ENCODE data around the gene RAD52. TPM values are rescaled to one million over a fixed set of nuclear protein-coding genes. Genes with fewer than 3 reads are reported as not detected.
"Not testable (repeated sequence)": the region's sequence is repeated elsewhere in the genome, so short reads cannot be mapped to it uniquely, and the experiment has no call there.

The RAD52 gene
- polyA plus RNA-seq, 2 donors = 3.5 to 11.8 TPM

DNA sequence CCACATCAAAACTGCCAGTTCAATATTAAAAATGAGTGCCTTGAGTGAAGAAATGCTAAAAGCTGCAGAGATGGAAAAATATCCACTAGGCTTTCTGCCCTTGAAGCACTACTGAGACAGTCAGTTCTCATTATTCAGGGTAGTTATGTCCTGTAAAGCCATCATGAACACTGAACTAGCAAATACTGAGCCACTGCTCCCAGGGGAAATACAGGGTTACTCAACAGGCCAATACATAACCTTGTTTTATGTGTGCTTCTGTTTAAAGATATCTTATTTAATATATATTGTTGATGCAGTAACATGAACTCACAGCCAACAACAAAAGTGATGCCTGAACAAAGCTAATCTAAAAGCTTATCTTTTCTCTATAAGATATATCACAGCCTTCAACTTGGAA lies 3.3 kb downstream of the RAD52 start:
- no peaks in the 10 kb centered on the region for H3K4me1 ChIP-seq (ENCODE audit: control insufficient read depth in 2 of 2, insufficient read depth in 2 of 2, low read length in 1 of 2)
- no peak overlapping the region for H3K27ac ChIP-seq (ENCODE audit: low read depth in 2 of 2, low read length in 1 of 2)
- no peak overlapping the region for H3K4me3 ChIP-seq (ENCODE audit: low read depth in 1 of 2, low read length in 2 of 2)
- H3K9me3 ChIP-seq (ENCODE audit: control insufficient read depth in 2 of 2, insufficient read depth in 1 of 2, low read depth in 1 of 2, low read length in 1 of 2) = no peaks in the 10 kb centered on the region
- no peaks in the 10 kb centered on the region for H3K27me3 ChIP-seq (ENCODE audit: control insufficient read depth in 1 of 2, insufficient read depth in 2 of 2, low read length in 2 of 2)
- H3K36me3 ChIP-seq (ENCODE audit: control insufficient read depth in 2 of 2, insufficient read depth in 2 of 2, low read length in 1 of 2) = peaks cover 0 to 4% of the 10 kb centered on the region in 2 donors

DNA sequence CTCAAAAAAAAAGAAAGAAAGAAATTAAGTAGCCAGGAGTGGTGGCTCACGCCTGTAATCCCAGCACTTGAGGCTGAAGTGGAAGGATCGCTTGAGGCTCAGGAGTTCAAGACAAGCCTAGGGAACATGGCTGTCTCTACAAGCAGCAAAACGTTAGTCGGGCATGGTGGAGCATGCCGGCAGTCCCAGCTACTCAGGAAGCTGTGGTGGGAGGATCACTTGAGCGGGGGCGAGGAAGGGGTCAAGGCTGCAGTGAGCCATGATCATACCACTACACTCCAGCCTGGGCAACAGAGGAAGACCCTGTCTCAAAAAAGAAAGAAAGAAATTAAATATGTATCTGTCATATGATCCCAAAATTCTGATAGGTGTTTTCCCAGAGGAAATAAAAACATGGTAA lies 5.3 kb downstream of the RAD52 start:
- H3K4me1 ChIP-seq (ENCODE audit: control insufficient read depth in 2 of 2, insufficient read depth in 2 of 2, low read length in 1 of 2) = no peaks in the 10 kb centered on the region
- H3K27me3 ChIP-seq (ENCODE audit: control insufficient read depth in 1 of 2, insufficient read depth in 2 of 2, low read length in 2 of 2) = no peaks in the 10 kb centered on the region
- H3K36me3 ChIP-seq (ENCODE audit: control insufficient read depth in 2 of 2, insufficient read depth in 2 of 2, low read length in 1 of 2) = peaks cover 0 to 4% of the 10 kb centered on the region in 2 donors
- no peak overlapping the region for H3K4me3 ChIP-seq (ENCODE audit: low read depth in 1 of 2, low read length in 2 of 2)
- no peaks in the 10 kb centered on the region for H3K9me3 ChIP-seq (ENCODE audit: control insufficient read depth in 2 of 2, insufficient read depth in 1 of 2, low read depth in 1 of 2, low read length in 1 of 2)
- no peak overlapping the region for H3K27ac ChIP-seq (ENCODE audit: low read depth in 2 of 2, low read length in 1 of 2)
- 71 to 79% methylated on average over 7 of the region's 7 CpGs for WGBS, 2 donors

DNA sequence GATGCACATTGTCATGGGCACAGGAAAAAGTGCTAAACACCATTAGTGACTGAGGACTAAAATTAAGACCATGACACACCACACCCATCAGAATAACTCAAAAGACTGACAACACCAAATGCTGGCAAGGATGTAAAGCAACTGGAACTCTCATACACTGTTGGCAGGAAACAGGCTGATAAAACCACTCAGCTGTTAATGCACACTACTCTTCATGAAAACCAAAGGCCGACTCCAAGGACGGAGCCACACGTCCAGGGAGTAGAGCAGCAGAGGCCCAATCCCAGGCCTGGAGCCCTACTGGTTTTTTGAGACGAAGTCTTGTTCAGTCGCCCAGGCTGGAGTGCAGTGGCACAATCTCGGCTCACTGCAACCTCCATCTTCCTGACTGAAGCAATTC lies 6.4 kb downstream of the RAD52 start:
- H3K27me3 ChIP-seq (ENCODE audit: control insufficient read depth in 1 of 2, insufficient read depth in 2 of 2, low read length in 2 of 2) = no peaks in the 10 kb centered on the region
- WGBS, 2 donors = 91 to 96% methylated on average over 6 of the region's 6 CpGs
- no peaks in the 10 kb centered on the region for H3K9me3 ChIP-seq (ENCODE audit: control insufficient read depth in 2 of 2, insufficient read depth in 1 of 2, low read depth in 1 of 2, low read length in 1 of 2)
- H3K4me3 ChIP-seq (ENCODE audit: low read depth in 1 of 2, low read length in 2 of 2) = no peak overlapping the region
- H3K36me3 ChIP-seq (ENCODE audit: control insufficient read depth in 2 of 2, insufficient read depth in 2 of 2, low read length in 1 of 2) = peaks cover 0 to 4% of the 10 kb centered on the region in 2 donors
- H3K4me1 ChIP-seq (ENCODE audit: control insufficient read depth in 2 of 2, insufficient read depth in 2 of 2, low read length in 1 of 2) = no peaks in the 10 kb centered on the region
- no peak overlapping the region for H3K27ac ChIP-seq (ENCODE audit: low read depth in 2 of 2, low read length in 1 of 2)

DNA sequence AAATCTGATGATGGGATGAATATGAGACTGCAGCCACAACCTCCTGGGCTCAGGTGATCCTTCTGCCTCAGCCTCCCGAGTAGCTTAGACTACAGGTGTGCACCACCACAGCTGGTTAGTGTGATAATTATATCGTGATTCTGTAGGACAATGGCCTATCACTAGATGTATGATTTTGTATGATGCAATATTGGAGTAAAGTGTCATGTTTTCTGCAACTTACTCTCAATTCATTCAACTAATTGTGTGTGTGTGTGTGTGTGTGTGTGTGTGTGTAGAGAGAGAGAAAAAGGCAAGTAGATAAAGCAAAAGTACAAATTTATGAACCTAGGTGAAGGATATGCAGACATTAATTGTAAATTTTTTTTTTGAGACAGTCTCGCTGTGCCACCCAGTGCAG lies 10.7 kb downstream of the RAD52 start:
- Histone ChIP-seq H3K9me3 (ENCODE audit: control insufficient read depth in 2 of 2, insufficient read depth in 1 of 2, low read depth in 1 of 2, low read length in 1 of 2) (no peaks in the 10 kb centered on the region), H3K27me3 (ENCODE audit: control insufficient read depth in 1 of 2, insufficient read depth in 2 of 2, low read length in 2 of 2) (no peaks in the 10 kb centered on the region), H3K36me3 (ENCODE audit: control insufficient read depth in 2 of 2, insufficient read depth in 2 of 2, low read length in 1 of 2) (no peaks in the 10 kb centered on the region), H3K27ac (ENCODE audit: low read depth in 2 of 2, low read length in 1 of 2) (no peak overlapping the region), H3K4me1 (ENCODE audit: control insufficient read depth in 2 of 2, insufficient read depth in 2 of 2, low read length in 1 of 2) (no peaks in the 10 kb centered on the region), H3K4me3 (ENCODE audit: low read depth in 1 of 2, low read length in 2 of 2) (no peak overlapping the region)
- WGBS, 2 donors = 90 to 97% methylated on average over 3 of the region's 3 CpGs

DNA sequence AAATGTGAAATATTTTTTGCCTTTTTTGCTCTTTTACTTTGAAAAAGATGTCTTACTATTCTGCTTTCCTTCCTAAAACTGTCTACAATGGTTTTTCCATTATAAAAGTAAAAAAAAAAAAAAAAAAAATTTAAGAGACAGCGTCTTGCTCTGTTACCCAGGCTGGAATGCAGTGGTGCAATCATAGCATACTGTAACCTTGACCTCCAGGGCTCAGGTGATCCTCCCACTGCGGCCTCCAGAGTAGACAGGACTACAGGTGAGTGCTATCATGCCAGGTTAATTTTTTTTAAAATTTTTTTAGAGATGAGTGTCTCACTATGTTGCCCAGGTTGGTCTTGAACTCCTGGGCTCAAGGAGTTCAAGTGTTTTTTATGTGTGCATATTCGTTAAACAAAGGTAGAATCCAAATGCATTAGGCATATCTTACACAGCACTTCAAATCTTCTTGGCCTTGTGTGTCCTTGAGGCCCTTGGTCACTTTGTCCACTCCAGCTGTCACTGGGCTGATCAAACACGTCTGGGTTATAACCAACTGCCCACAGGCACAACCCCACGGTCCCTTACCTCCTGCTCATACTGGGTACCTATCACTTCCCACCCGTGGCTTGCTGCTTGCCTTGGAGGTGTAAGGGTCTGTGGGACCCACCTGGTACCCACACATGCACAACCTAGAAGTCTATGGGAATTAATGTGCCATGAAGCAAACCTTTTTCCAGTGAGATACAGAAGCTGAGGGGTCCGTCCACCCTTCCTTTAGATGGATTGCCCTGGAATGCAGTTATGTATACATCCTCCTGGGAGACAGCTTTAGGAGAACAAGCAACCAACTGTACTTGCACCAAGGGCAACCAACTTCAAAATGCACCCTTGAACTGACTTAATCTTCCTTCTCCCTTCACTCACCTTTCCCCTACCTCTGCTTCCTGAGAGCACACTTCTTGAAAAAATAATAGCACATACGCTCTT lies 12.8 kb downstream of the RAD52 start:
- no peak overlapping the region for H3K27ac ChIP-seq (ENCODE audit: low read depth in 2 of 2, low read length in 1 of 2)
- no peaks in the 10 kb centered on the region for H3K4me1 ChIP-seq (ENCODE audit: control insufficient read depth in 2 of 2, insufficient read depth in 2 of 2, low read length in 1 of 2)
- H3K4me3 ChIP-seq (ENCODE audit: low read depth in 1 of 2, low read length in 2 of 2) = no peak overlapping the region
- no peaks in the 10 kb centered on the region for H3K36me3 ChIP-seq (ENCODE audit: control insufficient read depth in 2 of 2, insufficient read depth in 2 of 2, low read length in 1 of 2)
- 89 to 90% methylated on average over 8 of the region's 8 CpGs for WGBS, 2 donors
- H3K9me3 ChIP-seq (ENCODE audit: control insufficient read depth in 2 of 2, insufficient read depth in 1 of 2, low read depth in 1 of 2, low read length in 1 of 2) = no peaks in the 10 kb centered on the region
- H3K27me3 ChIP-seq (ENCODE audit: control insufficient read depth in 1 of 2, insufficient read depth in 2 of 2, low read length in 2 of 2) = no peaks in the 10 kb centered on the region

DNA sequence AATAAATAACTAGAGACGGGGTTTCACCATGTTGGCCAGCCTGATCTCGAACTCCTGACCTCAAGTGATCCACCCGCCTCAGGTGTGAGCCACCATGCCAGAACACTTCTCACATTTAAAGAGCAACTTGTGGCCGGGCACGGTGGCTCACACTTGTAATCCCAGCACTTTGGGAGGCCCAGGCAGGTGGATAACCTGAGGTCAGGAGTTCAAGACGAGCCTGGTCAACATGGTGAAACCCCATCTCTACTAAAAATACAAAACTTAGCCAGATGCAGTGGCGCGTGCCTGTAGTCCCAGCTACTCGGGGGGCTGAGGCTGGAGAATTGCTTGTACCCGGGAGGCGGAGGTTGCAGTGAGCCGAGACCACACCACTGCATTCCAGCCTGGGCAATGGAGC lies 13.6 kb downstream of the RAD52 start:
- not testable (repeated sequence) for H3K27me3 ChIP-seq (ENCODE audit: control insufficient read depth in 1 of 2, insufficient read depth in 2 of 2, low read length in 2 of 2); H3K9me3 ChIP-seq (ENCODE audit: control insufficient read depth in 2 of 2, insufficient read depth in 1 of 2, low read depth in 1 of 2, low read length in 1 of 2); H3K4me3 ChIP-seq (ENCODE audit: low read depth in 1 of 2, low read length in 2 of 2); H3K36me3 ChIP-seq (ENCODE audit: control insufficient read depth in 2 of 2, insufficient read depth in 2 of 2, low read length in 1 of 2); H3K27ac ChIP-seq (ENCODE audit: low read depth in 2 of 2, low read length in 1 of 2); H3K4me1 ChIP-seq (ENCODE audit: control insufficient read depth in 2 of 2, insufficient read depth in 2 of 2, low read length in 1 of 2)
- WGBS, 2 donors = 95 to 96% methylated on average over 12 of the region's 12 CpGs

DNA sequence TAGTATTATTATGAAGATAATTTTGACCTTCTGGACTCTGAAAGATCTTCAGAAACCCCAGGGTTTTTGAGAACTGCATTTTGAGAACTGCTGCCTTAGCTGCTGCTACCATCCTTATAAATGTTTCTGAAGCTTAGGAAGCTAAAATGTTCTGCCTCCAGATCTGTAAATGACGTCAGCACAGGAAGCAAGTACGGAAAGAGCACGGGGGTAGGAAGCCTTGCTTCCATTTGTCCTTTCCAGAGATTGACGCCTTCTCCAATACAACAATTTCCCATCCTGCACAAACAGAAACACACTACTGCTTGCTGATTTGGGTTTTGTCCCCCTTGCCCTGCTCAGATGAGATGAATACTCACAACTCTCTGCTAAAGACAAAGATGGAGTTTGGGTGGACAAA lies 17.9 kb downstream of the RAD52 start:
- H3K36me3 ChIP-seq (ENCODE audit: control insufficient read depth in 2 of 2, insufficient read depth in 2 of 2, low read length in 1 of 2) = peaks cover 6 to 14% of the 10 kb centered on the region in 2 donors
- H3K27ac ChIP-seq (ENCODE audit: low read depth in 2 of 2, low read length in 1 of 2) = no peak overlapping the region
- H3K27me3 ChIP-seq (ENCODE audit: control insufficient read depth in 1 of 2, insufficient read depth in 2 of 2, low read length in 2 of 2) = no peaks in the 10 kb centered on the region
- WGBS, 2 donors = 85 to 94% methylated on average over 4 of the region's 4 CpGs
- H3K4me1 ChIP-seq (ENCODE audit: control insufficient read depth in 2 of 2, insufficient read depth in 2 of 2, low read length in 1 of 2) = no peaks in the 10 kb centered on the region
- no peaks in the 10 kb centered on the region for H3K9me3 ChIP-seq (ENCODE audit: control insufficient read depth in 2 of 2, insufficient read depth in 1 of 2, low read depth in 1 of 2, low read length in 1 of 2)
- H3K4me3 ChIP-seq (ENCODE audit: low read depth in 1 of 2, low read length in 2 of 2) = no peak overlapping the region

DNA sequence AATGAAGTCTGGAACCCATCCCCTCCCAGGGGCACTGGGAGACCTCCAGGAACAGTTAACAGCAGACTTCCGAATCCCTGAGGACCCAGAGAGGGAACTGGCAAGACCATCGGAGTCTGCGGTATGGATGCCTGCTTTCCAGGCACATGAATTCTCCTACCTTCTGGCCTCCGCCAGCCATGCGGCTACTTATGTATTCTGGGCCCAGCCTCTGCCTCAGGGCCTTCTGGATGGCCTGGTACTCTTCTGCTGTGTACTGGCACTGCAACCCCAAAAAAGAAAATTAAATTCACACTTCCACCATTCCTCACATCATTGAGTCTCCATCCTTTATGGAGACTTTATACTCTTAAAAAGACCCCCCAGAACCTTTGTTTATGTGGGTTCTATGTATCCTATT lies 18.4 kb downstream of the RAD52 start:
- Histone ChIP-seq H3K4me1 (ENCODE audit: control insufficient read depth in 2 of 2, insufficient read depth in 2 of 2, low read length in 1 of 2) (no peaks in the 10 kb centered on the region), H3K4me3 (ENCODE audit: low read depth in 1 of 2, low read length in 2 of 2) (no peak overlapping the region), H3K36me3 (ENCODE audit: control insufficient read depth in 2 of 2, insufficient read depth in 2 of 2, low read length in 1 of 2) (peaks cover 6 to 14% of the 10 kb centered on the region in 2 donors), H3K9me3 (ENCODE audit: control insufficient read depth in 2 of 2, insufficient read depth in 1 of 2, low read depth in 1 of 2, low read length in 1 of 2) (no peaks in the 10 kb centered on the region), H3K27ac (ENCODE audit: low read depth in 2 of 2, low read length in 1 of 2) (no peak overlapping the region), H3K27me3 (ENCODE audit: control insufficient read depth in 1 of 2, insufficient read depth in 2 of 2, low read length in 2 of 2) (no peaks in the 10 kb centered on the region)
- 95 to 97% methylated on average over 5 of the region's 5 CpGs for WGBS, 2 donors

DNA sequence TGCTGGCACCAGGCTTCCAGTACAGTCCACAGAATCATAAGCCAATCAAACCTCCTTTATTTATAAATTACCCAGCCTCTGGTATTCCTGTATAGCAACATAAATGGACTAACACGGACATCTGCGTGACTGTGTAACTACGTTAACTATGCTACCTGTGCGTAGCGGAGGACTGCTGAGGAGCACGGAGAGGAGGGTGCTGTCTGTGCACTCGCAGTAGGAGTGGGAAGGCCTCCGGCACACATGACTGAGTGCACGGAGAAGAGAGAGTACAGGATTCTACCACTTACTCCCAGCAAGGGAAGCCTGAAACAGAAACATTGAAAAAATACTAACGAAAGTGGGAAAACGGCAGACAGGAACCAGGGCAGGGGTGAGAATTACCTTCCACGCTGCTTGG lies 22.9 kb downstream of the RAD52 start:
- Histone ChIP-seq H3K9me3 (ENCODE audit: control insufficient read depth in 2 of 2, insufficient read depth in 1 of 2, low read depth in 1 of 2, low read length in 1 of 2) (no peaks in the 10 kb centered on the region), H3K36me3 (ENCODE audit: control insufficient read depth in 2 of 2, insufficient read depth in 2 of 2, low read length in 1 of 2) (peaks cover 12 to 21% of the 10 kb centered on the region in 2 donors), H3K27me3 (ENCODE audit: control insufficient read depth in 1 of 2, insufficient read depth in 2 of 2, low read length in 2 of 2) (no peaks in the 10 kb centered on the region), H3K27ac (ENCODE audit: low read depth in 2 of 2, low read length in 1 of 2) (no peak overlapping the region), H3K4me3 (ENCODE audit: low read depth in 1 of 2, low read length in 2 of 2) (no peak overlapping the region), H3K4me1 (ENCODE audit: control insufficient read depth in 2 of 2, insufficient read depth in 2 of 2, low read length in 1 of 2) (no peaks in the 10 kb centered on the region)
- 87 to 88% methylated on average over 12 of the region's 12 CpGs for WGBS, 2 donors

DNA sequence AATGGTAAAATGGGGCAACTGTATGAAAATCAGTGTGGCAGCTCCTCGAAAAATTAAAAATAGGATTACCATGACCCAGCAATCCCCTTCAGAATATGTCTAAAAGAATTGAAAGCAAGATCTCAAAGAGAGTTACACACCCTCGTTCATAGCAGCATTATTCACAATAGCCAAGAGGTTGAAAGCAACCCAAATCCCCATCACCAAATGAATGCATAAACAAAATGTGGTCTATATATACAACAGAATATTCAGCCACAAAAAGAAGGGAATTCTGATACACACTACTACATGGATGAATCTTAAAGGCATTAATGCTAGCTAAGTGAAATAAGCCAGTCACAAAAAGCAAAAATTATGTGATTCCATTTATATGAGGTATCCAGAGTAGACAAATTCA lies 27.2 kb downstream of the RAD52 start:
- 57 to 72% methylated on average over 2 of the region's 2 CpGs for WGBS, 2 donors
- Histone ChIP-seq H3K9me3 (ENCODE audit: control insufficient read depth in 2 of 2, insufficient read depth in 1 of 2, low read depth in 1 of 2, low read length in 1 of 2) (no peaks in the 10 kb centered on the region), H3K4me3 (ENCODE audit: low read depth in 1 of 2, low read length in 2 of 2) (no peak overlapping the region), H3K27ac (ENCODE audit: low read depth in 2 of 2, low read length in 1 of 2) (no peak overlapping the region), H3K27me3 (ENCODE audit: control insufficient read depth in 1 of 2, insufficient read depth in 2 of 2, low read length in 2 of 2) (no peaks in the 10 kb centered on the region), H3K36me3 (ENCODE audit: control insufficient read depth in 2 of 2, insufficient read depth in 2 of 2, low read length in 1 of 2) (peaks cover 6 to 17% of the 10 kb centered on the region in 2 donors), H3K4me1 (ENCODE audit: control insufficient read depth in 2 of 2, insufficient read depth in 2 of 2, low read length in 1 of 2) (no peaks in the 10 kb centered on the region)
